ENCODE data around the gene MRPS15.

GRCh38 chr1:36487906-36488305 is 23.7 kb upstream of the MRPS15 start:
- TF ChIP-seq CTCF (IDR thresholded peaks at IDR 0.05) (no peak), POLR2AphosphoS5 (IDR thresholded peaks at IDR 0.05; ENCODE audit: low read depth, low read length) (no peak)
